Chondrocyte (in vitro differentiated cells): ENCODE measurements around the gene MPZL1. TPM values are rescaled to one million over a fixed set of nuclear protein-coding genes. Genes with fewer than 3 reads are reported as not detected.

ENCODE experiments used
- DNase-seq: peaks from one replicate; pipeline ENCODE4 v3.0.0; 2021; ENCODE audit warnings: mixed read lengths, low spot score
- H3K27ac Mint-ChIP-seq: one replicate; pipeline ENCODE4 v1.8.0; 2021; ENCODE audit warnings: mild to moderate bottlenecking, moderate library complexity, mixed read lengths; ENCODE audit not compliant: unreplicated experiment
- H3K27me3 Mint-ChIP-seq: 2 replicates; pipeline ENCODE4 v1.8.0; 2021; ENCODE audit warnings: low read depth, mixed read lengths
- H3K36me3 Mint-ChIP-seq: 2 replicates; pipeline ENCODE4 v1.8.0; 2021; ENCODE audit warnings: low read depth, mixed read lengths
- H3K4me1 Mint-ChIP-seq: 2 replicates; pipeline ENCODE4 v1.8.0; 2021; ENCODE audit warnings: low read depth, mild to moderate bottlenecking, mixed read lengths
- H3K4me3 Mint-ChIP-seq: one replicate; pipeline ENCODE4 v1.8.0; 2021; ENCODE audit warnings: mild to moderate bottlenecking, moderate library complexity, mixed read lengths; ENCODE audit not compliant: unreplicated experiment
- H3K9me3 Mint-ChIP-seq: 2 replicates; pipeline ENCODE4 v1.8.0; 2021; ENCODE audit warnings: low read depth, mixed read lengths
- CTCF ChIP-seq: fragments of 200-600 bp; sonication (generic); IDR thresholded peaks from 2 replicates; pipeline ENCODE4 v1.5.0; 2021; ENCODE audit warnings: antibody characterized with exemption, mild to moderate bottlenecking, moderate library complexity
- total RNA-seq: library from RNA; stranded (reverse); gene quantifications from 3 replicates; pipeline ENCODE4 v1.2.1, GENCODE V29; 2021

Gene MPZL1
- total RNA-seq, 1 donor from 2014 or later, result 198 TPM

GRCh38 chr1:167703557-167703956, 18.2 kb upstream of the MPZL1 start:
- H3K4me1 Mint-ChIP-seq, result peaks cover 25% of the 10 kb centered on the region
- H3K9me3 Mint-ChIP-seq, result no peaks in the 10 kb centered on the region
- DNase-seq, result no peak
- no peak overlapping the region for H3K4me3 Mint-ChIP-seq
- H3K36me3 Mint-ChIP-seq, result no peaks in the 10 kb centered on the region
- H3K27ac Mint-ChIP-seq, result no peak overlapping the region
- TF ChIP-seq CTCF, result no peak
- H3K27me3 Mint-ChIP-seq, result peaks cover 2% of the 10 kb centered on the region

GRCh38 chr1:167704715-167705114, 17.1 kb upstream of the MPZL1 start:
- H3K9me3 Mint-ChIP-seq, result no peaks in the 10 kb centered on the region
- TF ChIP-seq CTCF, result no peak
- H3K4me3 Mint-ChIP-seq, result no peak overlapping the region
- no peak overlapping the region for H3K27ac Mint-ChIP-seq
- H3K4me1 Mint-ChIP-seq, result peaks cover 30% of the 10 kb centered on the region
- peaks cover 2% of the 10 kb centered on the region for H3K27me3 Mint-ChIP-seq
- H3K36me3 Mint-ChIP-seq, result no peaks in the 10 kb centered on the region
- DNase-seq, result no peak

GRCh38 chr1:167705250-167705649, 16.5 kb upstream of the MPZL1 start:
- TF ChIP-seq CTCF, result no peak
- Mint-ChIP-seq H3K9me3 (no peaks in the 10 kb centered on the region), H3K27me3 (peaks cover 2% of the 10 kb centered on the region), H3K27ac (no peak overlapping the region), H3K4me1 (peaks cover 30% of the 10 kb centered on the region), H3K4me3 (no peak overlapping the region), H3K36me3 (no peaks in the 10 kb centered on the region)
- no peak for DNase-seq

DNA sequence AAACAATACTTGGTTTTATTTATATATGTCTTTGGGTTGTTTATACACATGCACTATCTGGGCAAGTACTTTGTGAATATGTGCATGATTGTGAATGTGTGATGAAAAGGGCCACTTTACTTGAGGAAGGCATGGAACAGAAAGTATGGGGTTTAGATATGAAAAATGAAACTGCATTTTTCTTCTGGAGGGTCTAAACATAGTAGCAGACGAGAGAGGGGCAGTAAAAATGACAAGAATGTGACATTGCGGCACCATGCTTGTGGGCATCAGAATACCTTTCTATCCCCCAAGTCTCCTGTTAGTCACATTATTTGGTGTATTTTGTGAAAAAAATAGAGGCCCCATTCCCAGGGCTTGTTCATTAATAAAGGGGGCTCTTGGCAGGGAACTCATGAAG, 15.4 kb upstream of the MPZL1 start:
- H3K4me1 Mint-ChIP-seq, result peaks cover 27% of the 10 kb centered on the region
- peaks cover 2% of the 10 kb centered on the region for H3K27me3 Mint-ChIP-seq
- H3K9me3 Mint-ChIP-seq, result no peaks in the 10 kb centered on the region
- TF ChIP-seq CTCF, result no peak
- DNase-seq, result no peak
- H3K4me3 Mint-ChIP-seq, result no peak overlapping the region
- no peaks in the 10 kb centered on the region for H3K36me3 Mint-ChIP-seq
- no peak overlapping the region for H3K27ac Mint-ChIP-seq

GRCh38 chr1:167706931-167707877, 14.6 kb upstream of the MPZL1 start:
- H3K27ac Mint-ChIP-seq, result no peak overlapping the region
- peaks cover 2% of the 10 kb centered on the region for H3K27me3 Mint-ChIP-seq
- no peak overlapping the region for H3K4me3 Mint-ChIP-seq
- TF ChIP-seq CTCF, result no peak
- peaks cover 27% of the 10 kb centered on the region for H3K4me1 Mint-ChIP-seq
- H3K36me3 Mint-ChIP-seq, result no peaks in the 10 kb centered on the region
- H3K9me3 Mint-ChIP-seq, result no peaks in the 10 kb centered on the region
- DNase-seq, result no peak
